Germinal center (tissue), 1 donor: ENCODE data around the gene GTF2H4.

Experiments used
- DNase-seq: peaks from one replicate; pipeline ENCODE4 v3.0.0; 2012; ENCODE audit warnings: mixed read lengths, low spot score

Gene GTF2H4

GRCh38 chr6:30882759-30883684 is 25.0 kb upstream of the GTF2H4 start:
- peak; percentile 80 for DNase-seq

- DNase-seq: peak; percentile 71
These were observed 24.1 kb upstream of the GTF2H4 start, which contains the start of gene DDR1 for GRCh38 chr6:30883685-30884520. DDR1 (plus strand) TSS chr6:30884519; CDS start chr6:30888730, 4,211 bp downstream.

GRCh38 chr6:30884521-30885480 is 23.2 kb upstream of the GTF2H4 start:
- peak; percentile 68 for DNase-seq

- peak; percentile 12 for DNase-seq
These were observed 22.5 kb upstream of the GTF2H4 start for GRCh38 chr6:30885481-30885998.

- no peak for DNase-seq
These were observed 21.8 kb upstream of the GTF2H4 start for GRCh38 chr6:30885999-30886896.

GRCh38 chr6:30886897-30887255 is 21.1 kb upstream of the GTF2H4 start:
- no peak for DNase-seq

GRCh38 chr6:30887901-30888815 is 19.8 kb upstream of the GTF2H4 start:
- no peak for DNase-seq

GRCh38 chr6:30888816-30889495 is 19.1 kb upstream of the GTF2H4 start:
- DNase-seq: no peak

GRCh38 chr6:30889496-30889885 is 18.5 kb upstream of the GTF2H4 start:
- no peak for DNase-seq

- DNase-seq: no peak
These were observed 17.9 kb upstream of the GTF2H4 start for GRCh38 chr6:30889921-30890645.

GRCh38 chr6:30890646-30891449 is 17.2 kb upstream of the GTF2H4 start:
- no peak for DNase-seq

GRCh38 chr6:30891450-30891723 is 16.6 kb upstream of the GTF2H4 start:
- DNase-seq: no peak

- no peak for DNase-seq
These were observed 16.0 kb upstream of the GTF2H4 start for GRCh38 chr6:30891816-30892538.

GRCh38 chr6:30893001-30893591 is 14.9 kb upstream of the GTF2H4 start:
- no peak for DNase-seq

- DNase-seq: no peak
These were observed 14.3 kb upstream of the GTF2H4 start for GRCh38 chr6:30893666-30894065.

- DNase-seq: no peak
These were observed 13.6 kb upstream of the GTF2H4 start for GRCh38 chr6:30894381-30894780.
